ENCODE measurements around the gene GIGYF2.

Gene GIGYF2

DNA sequence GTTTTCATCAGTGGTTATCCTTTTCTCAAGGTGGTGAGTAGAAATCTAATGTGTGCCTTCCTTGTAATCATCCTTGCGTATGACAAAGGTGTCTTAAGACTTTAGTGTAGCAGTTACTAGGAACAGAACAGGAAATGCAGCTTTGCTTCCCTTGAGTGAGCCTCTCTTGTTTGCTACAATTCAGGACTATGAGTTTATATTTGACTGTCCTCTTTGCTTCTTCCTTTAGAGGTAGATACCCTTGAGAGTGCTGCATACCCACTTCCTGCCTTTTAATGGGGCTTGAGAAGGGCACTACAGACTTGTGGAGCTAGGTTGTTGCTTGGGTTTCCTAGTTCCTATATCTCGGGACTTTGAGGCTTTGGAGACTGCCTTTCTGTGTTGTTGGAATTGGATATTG, 75.4 kb downstream of the GIGYF2 start:
- Histone ChIP-seq H3K27me3 (ENCODE audit: control insufficient read depth, insufficient read depth, low read length) (no peaks in the 10 kb centered on the region), H3K9ac (ENCODE audit: low read depth, low read length) (no peak overlapping the region), H3K4me3 (ENCODE audit: low read depth, low read length) (no peak overlapping the region), H3K9me3 (ENCODE audit: control insufficient read depth, insufficient read depth, low read length) (no peaks in the 10 kb centered on the region), H3K4me1 (ENCODE audit: control insufficient read depth, insufficient read depth, low read length) (no peaks in the 10 kb centered on the region), H3K36me3 (ENCODE audit: control insufficient read depth, insufficient read depth, low read length) (peaks cover 7% of the 10 kb centered on the region)

DNA sequence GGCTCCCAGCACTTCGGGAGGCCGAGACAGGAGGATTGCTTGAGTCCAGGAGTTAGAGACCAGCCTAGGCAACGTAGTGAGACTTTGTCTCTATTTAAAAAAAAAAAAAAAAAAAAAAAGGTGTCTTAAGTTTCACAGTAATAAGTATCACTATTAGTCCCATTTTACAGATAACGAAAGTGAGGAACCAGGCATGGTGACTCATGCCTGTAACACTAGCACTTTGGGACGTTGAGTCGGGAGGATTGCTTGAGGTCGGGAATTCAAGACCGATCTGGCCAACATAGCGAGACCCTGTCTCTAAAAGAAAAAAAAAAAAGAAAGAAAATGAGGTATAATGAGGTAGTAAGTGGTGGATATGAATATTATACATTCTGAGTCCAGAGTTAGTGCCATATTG, 76.7 kb downstream of the GIGYF2 start:
- no peak overlapping the region for H3K9ac ChIP-seq (ENCODE audit: low read depth, low read length)
- peaks cover 7% of the 10 kb centered on the region for H3K36me3 ChIP-seq (ENCODE audit: control insufficient read depth, insufficient read depth, low read length)

DNA sequence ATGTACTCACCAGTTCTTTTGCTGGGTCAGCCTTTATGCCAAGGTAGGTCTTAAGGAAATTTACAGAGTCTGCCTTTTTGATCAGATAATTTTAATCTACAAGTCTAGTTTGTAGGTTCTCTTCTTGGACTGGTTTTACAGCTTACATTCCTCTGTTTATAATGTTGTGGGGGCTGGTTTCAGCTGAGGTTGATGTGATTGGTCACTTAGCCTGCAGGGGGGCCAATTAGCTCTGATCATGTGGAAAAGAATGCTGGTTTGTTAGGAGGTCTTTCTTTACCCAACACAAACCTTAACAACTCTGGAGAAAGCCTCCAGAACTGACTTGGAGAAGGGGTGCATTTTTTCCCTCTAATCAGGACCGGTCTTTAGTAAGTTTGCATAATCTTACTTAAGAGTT, 79.3 kb downstream of the GIGYF2 start, which contains the start of gene KCNJ13:
TSS of gene KCNJ13 (minus strand) at position 131 of the 400 bp plus-strand sequence. CDS start 5,203 bp downstream, outside the sequence.
- Histone ChIP-seq H3K27me3 (ENCODE audit: control insufficient read depth, insufficient read depth, low read length) (no peaks in the 10 kb centered on the region), H3K36me3 (ENCODE audit: control insufficient read depth, insufficient read depth, low read length) (no peaks in the 10 kb centered on the region), H3K9ac (ENCODE audit: low read depth, low read length) (no peak within 1 kb of the TSS), H3K4me1 (ENCODE audit: control insufficient read depth, insufficient read depth, low read length) (no peaks in the 10 kb centered on the region), H3K9me3 (ENCODE audit: control insufficient read depth, insufficient read depth, low read length) (no peaks in the 10 kb centered on the region), H3K4me3 (ENCODE audit: low read depth, low read length) (no peak within 1 kb of the TSS)

More for the DNA sequence above, 76.7 kb downstream of the GIGYF2 start:
- H3K4me1 ChIP-seq (ENCODE audit: control insufficient read depth, insufficient read depth, low read length), result no peaks in the 10 kb centered on the region
- H3K4me3 ChIP-seq (ENCODE audit: low read depth, low read length), result no peak overlapping the region
- no peaks in the 10 kb centered on the region for H3K27me3 ChIP-seq (ENCODE audit: control insufficient read depth, insufficient read depth, low read length)
- H3K9me3 ChIP-seq (ENCODE audit: control insufficient read depth, insufficient read depth, low read length), result no peaks in the 10 kb centered on the region

- Histone ChIP-seq H3K4me1 (ENCODE audit: control insufficient read depth, insufficient read depth, low read length) (no peaks in the 10 kb centered on the region), H3K9me3 (ENCODE audit: control insufficient read depth, insufficient read depth, low read length) (no peaks in the 10 kb centered on the region), H3K9ac (ENCODE audit: low read depth, low read length) (no peak overlapping the region), H3K4me3 (ENCODE audit: low read depth, low read length) (no peak overlapping the region), H3K36me3 (ENCODE audit: control insufficient read depth, insufficient read depth, low read length) (no peaks in the 10 kb centered on the region), H3K27me3 (ENCODE audit: control insufficient read depth, insufficient read depth, low read length) (no peaks in the 10 kb centered on the region)
Observed at GRCh38 chr2:232777276-232777675, 80.1 kb downstream of the GIGYF2 start.

DNA sequence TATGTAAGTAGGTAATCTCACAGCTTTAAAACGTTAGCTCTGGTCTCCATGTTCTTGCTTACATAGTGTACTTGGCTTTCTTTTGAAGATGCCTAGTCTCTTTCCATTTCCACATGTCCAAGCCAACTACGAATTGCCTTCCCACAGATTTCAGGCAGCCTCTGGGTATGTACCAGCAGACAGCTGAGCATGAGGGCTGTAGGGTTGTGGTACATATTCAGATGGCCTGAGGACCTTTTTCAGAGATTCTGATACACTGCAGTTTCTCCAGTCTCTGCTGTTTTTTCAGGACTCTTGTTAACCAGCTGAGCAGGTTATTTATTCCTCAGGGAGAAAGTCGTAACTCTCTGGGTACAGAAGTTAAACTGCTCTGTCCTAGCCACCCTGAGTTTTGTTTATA, 82.3 kb downstream of the GIGYF2 start:
- no peaks in the 10 kb centered on the region for H3K27me3 ChIP-seq (ENCODE audit: control insufficient read depth, insufficient read depth, low read length)
- no peak overlapping the region for H3K4me3 ChIP-seq (ENCODE audit: low read depth, low read length)
- H3K4me1 ChIP-seq (ENCODE audit: control insufficient read depth, insufficient read depth, low read length), result no peaks in the 10 kb centered on the region
- H3K36me3 ChIP-seq (ENCODE audit: control insufficient read depth, insufficient read depth, low read length), result no peaks in the 10 kb centered on the region
- no peaks in the 10 kb centered on the region for H3K9me3 ChIP-seq (ENCODE audit: control insufficient read depth, insufficient read depth, low read length)
- H3K9ac ChIP-seq (ENCODE audit: low read depth, low read length), result no peak overlapping the region

- no peak overlapping the region for H3K4me3 ChIP-seq (ENCODE audit: low read depth, low read length)
- no peaks in the 10 kb centered on the region for H3K36me3 ChIP-seq (ENCODE audit: control insufficient read depth, insufficient read depth, low read length)
- H3K4me1 ChIP-seq (ENCODE audit: control insufficient read depth, insufficient read depth, low read length), result no peaks in the 10 kb centered on the region
- H3K27me3 ChIP-seq (ENCODE audit: control insufficient read depth, insufficient read depth, low read length), result no peaks in the 10 kb centered on the region
- no peak overlapping the region for H3K9ac ChIP-seq (ENCODE audit: low read depth, low read length)
- no peaks in the 10 kb centered on the region for H3K9me3 ChIP-seq (ENCODE audit: control insufficient read depth, insufficient read depth, low read length)
Observed at GRCh38 chr2:232779934-232780333, 82.8 kb downstream of the GIGYF2 start.

DNA sequence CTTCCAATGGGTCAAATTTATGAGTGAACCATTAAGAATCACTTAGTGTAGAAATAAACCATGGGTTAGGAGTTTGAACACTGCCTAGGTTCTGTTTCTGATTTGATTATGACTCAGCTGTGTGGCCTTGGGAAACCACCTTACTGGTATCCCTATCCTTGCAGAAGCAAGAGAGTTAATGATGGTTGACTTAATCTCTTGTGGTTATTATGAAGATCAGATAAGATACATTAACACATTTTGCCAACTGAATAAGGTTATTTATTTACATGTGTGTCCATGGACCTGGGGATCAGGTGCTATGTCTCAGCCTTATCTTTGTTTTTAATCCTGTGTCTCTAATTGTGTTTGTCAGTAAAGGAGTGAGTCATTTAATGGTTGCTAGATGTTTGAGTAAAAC, 84.6 kb downstream of the GIGYF2 start:
- Histone ChIP-seq H3K9me3 (ENCODE audit: control insufficient read depth, insufficient read depth, low read length) (no peaks in the 10 kb centered on the region), H3K9ac (ENCODE audit: low read depth, low read length) (no peak overlapping the region), H3K4me3 (ENCODE audit: low read depth, low read length) (no peak overlapping the region), H3K27me3 (ENCODE audit: control insufficient read depth, insufficient read depth, low read length) (no peaks in the 10 kb centered on the region), H3K4me1 (ENCODE audit: control insufficient read depth, insufficient read depth, low read length) (no peaks in the 10 kb centered on the region), H3K36me3 (ENCODE audit: control insufficient read depth, insufficient read depth, low read length) (peaks cover 2% of the 10 kb centered on the region)

GRCh38 chr2:232783278-232783677, 86.1 kb downstream of the GIGYF2 start:
- Histone ChIP-seq H3K36me3 (ENCODE audit: control insufficient read depth, insufficient read depth, low read length) (peaks cover 2% of the 10 kb centered on the region), H3K9me3 (ENCODE audit: control insufficient read depth, insufficient read depth, low read length) (no peaks in the 10 kb centered on the region), H3K27me3 (ENCODE audit: control insufficient read depth, insufficient read depth, low read length) (no peaks in the 10 kb centered on the region), H3K4me1 (ENCODE audit: control insufficient read depth, insufficient read depth, low read length) (no peaks in the 10 kb centered on the region), H3K4me3 (ENCODE audit: low read depth, low read length) (no peak overlapping the region), H3K9ac (ENCODE audit: low read depth, low read length) (no peak overlapping the region)

GRCh38 chr2:232787806-232788205, 90.7 kb downstream of the GIGYF2 start:
- Histone ChIP-seq H3K9me3 (ENCODE audit: control insufficient read depth, insufficient read depth, low read length) (no peaks in the 10 kb centered on the region), H3K4me3 (ENCODE audit: low read depth, low read length) (no peak overlapping the region), H3K36me3 (ENCODE audit: control insufficient read depth, insufficient read depth, low read length) (peaks cover 12% of the 10 kb centered on the region), H3K9ac (ENCODE audit: low read depth, low read length) (no peak overlapping the region), H3K27me3 (ENCODE audit: control insufficient read depth, insufficient read depth, low read length) (no peaks in the 10 kb centered on the region), H3K4me1 (ENCODE audit: control insufficient read depth, insufficient read depth, low read length) (no peaks in the 10 kb centered on the region)

DNA sequence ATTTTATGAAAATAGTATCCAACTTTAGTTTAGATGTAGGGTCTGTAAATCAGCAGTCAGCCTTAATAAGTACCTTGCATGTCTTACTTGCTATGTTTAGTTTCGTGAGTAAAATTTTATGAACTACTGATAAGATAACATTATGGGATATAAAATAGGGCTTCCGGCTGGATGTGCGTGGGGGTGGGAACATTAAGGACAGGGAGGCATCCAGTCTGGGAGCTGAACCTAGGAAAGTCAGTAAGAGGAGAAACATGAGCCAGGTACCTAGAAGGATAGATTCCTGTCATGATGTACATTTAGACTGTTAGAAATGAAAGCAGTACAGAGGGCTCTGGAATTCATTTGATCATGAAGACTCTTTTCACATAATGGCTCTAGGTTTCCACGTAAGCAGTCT, 92.0 kb downstream of the GIGYF2 start:
- H3K9me3 ChIP-seq (ENCODE audit: control insufficient read depth, insufficient read depth, low read length), result no peaks in the 10 kb centered on the region
- peaks cover 12% of the 10 kb centered on the region for H3K36me3 ChIP-seq (ENCODE audit: control insufficient read depth, insufficient read depth, low read length)
- no peaks in the 10 kb centered on the region for H3K4me1 ChIP-seq (ENCODE audit: control insufficient read depth, insufficient read depth, low read length)
- no peak overlapping the region for H3K9ac ChIP-seq (ENCODE audit: low read depth, low read length)
- no peak overlapping the region for H3K4me3 ChIP-seq (ENCODE audit: low read depth, low read length)
- no peaks in the 10 kb centered on the region for H3K27me3 ChIP-seq (ENCODE audit: control insufficient read depth, insufficient read depth, low read length)

DNA sequence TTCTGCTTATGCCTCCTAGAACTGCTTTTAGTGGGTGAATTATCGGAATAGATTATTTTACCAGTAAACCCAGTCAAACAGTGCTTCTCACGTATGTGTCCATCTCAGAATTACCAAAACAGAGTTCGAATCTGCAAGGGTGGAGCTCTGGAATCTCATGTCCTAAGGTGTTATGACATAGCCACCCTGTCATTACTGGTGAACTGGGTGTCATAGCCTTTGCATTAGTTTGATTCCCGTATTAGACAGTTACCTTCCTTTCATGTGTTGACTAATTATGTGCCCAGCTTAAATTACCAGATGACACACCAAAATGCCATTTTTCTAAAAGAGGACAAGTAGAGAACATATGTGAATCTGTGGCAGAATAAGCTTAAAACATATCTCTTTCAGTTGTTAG, 94.4 kb downstream of the GIGYF2 start:
- H3K4me1 ChIP-seq (ENCODE audit: control insufficient read depth, insufficient read depth, low read length), result no peaks in the 10 kb centered on the region
- peaks cover 10% of the 10 kb centered on the region for H3K36me3 ChIP-seq (ENCODE audit: control insufficient read depth, insufficient read depth, low read length)
- no peak overlapping the region for H3K4me3 ChIP-seq (ENCODE audit: low read depth, low read length)
- no peaks in the 10 kb centered on the region for H3K27me3 ChIP-seq (ENCODE audit: control insufficient read depth, insufficient read depth, low read length)
- H3K9me3 ChIP-seq (ENCODE audit: control insufficient read depth, insufficient read depth, low read length), result no peaks in the 10 kb centered on the region
- H3K9ac ChIP-seq (ENCODE audit: low read depth, low read length), result no peak overlapping the region

DNA sequence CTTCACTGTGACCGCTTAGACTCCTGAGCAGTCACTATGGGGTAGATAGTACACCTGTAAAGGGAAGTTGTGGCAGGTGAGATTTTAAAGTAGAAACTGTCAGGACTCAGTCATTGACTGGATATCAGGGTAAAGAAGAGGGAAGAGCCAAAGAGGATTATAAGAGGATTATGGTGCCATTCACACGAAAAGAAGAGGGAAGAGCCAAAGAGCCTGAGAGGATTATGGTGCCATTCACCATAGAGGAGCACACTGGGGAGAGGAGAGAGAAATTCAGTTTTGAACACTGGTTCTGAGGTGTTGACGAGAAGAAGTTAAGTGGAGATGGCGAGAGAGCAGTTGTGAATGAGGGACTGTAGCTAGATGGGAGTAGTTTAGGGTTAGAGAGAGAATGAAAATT, 96.1 kb downstream of the GIGYF2 start:
- Histone ChIP-seq H3K9ac (ENCODE audit: low read depth, low read length) (no peak overlapping the region), H3K4me1 (ENCODE audit: control insufficient read depth, insufficient read depth, low read length) (no peaks in the 10 kb centered on the region), H3K4me3 (ENCODE audit: low read depth, low read length) (no peak overlapping the region), H3K9me3 (ENCODE audit: control insufficient read depth, insufficient read depth, low read length) (no peaks in the 10 kb centered on the region), H3K27me3 (ENCODE audit: control insufficient read depth, insufficient read depth, low read length) (no peaks in the 10 kb centered on the region), H3K36me3 (ENCODE audit: control insufficient read depth, insufficient read depth, low read length) (peaks cover 10% of the 10 kb centered on the region)

GRCh38 chr2:232794981-232795380, 97.8 kb downstream of the GIGYF2 start:
- peaks cover 10% of the 10 kb centered on the region for H3K36me3 ChIP-seq (ENCODE audit: control insufficient read depth, insufficient read depth, low read length)
- no peaks in the 10 kb centered on the region for H3K9me3 ChIP-seq (ENCODE audit: control insufficient read depth, insufficient read depth, low read length)
- H3K27me3 ChIP-seq (ENCODE audit: control insufficient read depth, insufficient read depth, low read length), result no peaks in the 10 kb centered on the region
- H3K4me1 ChIP-seq (ENCODE audit: control insufficient read depth, insufficient read depth, low read length), result no peaks in the 10 kb centered on the region
- H3K9ac ChIP-seq (ENCODE audit: low read depth, low read length), result no peak overlapping the region
- H3K4me3 ChIP-seq (ENCODE audit: low read depth, low read length), result no peak overlapping the region
